ENCODE results near the gene RPL21. TPM values are rescaled to one million over a fixed set of nuclear protein-coding genes. Genes with fewer than 3 reads are reported as not detected.
A peak's percentile ranks its signal among the peaks of the same experiment; 100 is the strongest.

Gene RPL21
- total and polyA plus RNA-seq, 12 donors = 498 to 1,188 (median 598) TPM

- peak in 1 of 2 donors; percentile 33 for DNase-seq
- peaks cover 0 to 60% (median 30%) of the 10 kb centered on the region in 9 donors for H3K4me1 ChIP-seq
- peak; percentile 59 to 82 (median 76) for ATAC-seq
- 25 to 42% methylated on average over 5 of the region's 5 CpGs for WGBS, 2 donors
- no peaks in the 10 kb centered on the region for H3K27me3 ChIP-seq
- peak overlapping the region in 8 of 10 donors; percentile 1 to 71 (median 53) for H3K27ac ChIP-seq
- H3K4me3 ChIP-seq = no peak overlapping the region
- peaks cover 0 to 31% (median 5%) of the 10 kb centered on the region in 9 donors for H3K36me3 ChIP-seq
- no peaks in the 10 kb centered on the region for H3K9me3 ChIP-seq
- no peak for TF ChIP-seq CTCF (IDR thresholded peaks at IDR 0.05)
- intact Hi-C loops (cut with DNase I) = no loop called here
Measured at GRCh38 chr13:27264181-27264580, 12.8 kb downstream of the RPL21 start.

- Histone ChIP-seq H3K27ac (peak overlapping the region in 8 of 10 donors; percentile 1 to 71 (median 53)), H3K27me3 (no peaks in the 10 kb centered on the region), H3K4me1 (peaks cover 0 to 56% (median 30%) of the 10 kb centered on the region in 9 donors), H3K4me3 (no peak overlapping the region), H3K36me3 (peaks cover 0 to 27% (median under 1%) of the 10 kb centered on the region in 9 donors), H3K9me3 (no peaks in the 10 kb centered on the region)
- no peak for TF ChIP-seq CTCF (IDR thresholded peaks at IDR 0.05)
- intact Hi-C loops (cut with DNase I) = no loop called here
- 60 to 75% methylated on average over 1 of the region's 1 CpG for WGBS, 2 donors
- ATAC-seq (no peak), DNase-seq (no peak)
Measured at GRCh38 chr13:27264648-27265047, 13.3 kb downstream of the RPL21 start.

GRCh38 chr13:27266917-27267316, 15.6 kb downstream of the RPL21 start:
- intact Hi-C loops (cut with DNase I) = no loop called here
- Histone ChIP-seq H3K9me3 (no peaks in the 10 kb centered on the region), H3K4me3 (no peak overlapping the region), H3K36me3 (peaks cover 0 to 9% (median 0%) of the 10 kb centered on the region in 9 donors), H3K27me3 (no peaks in the 10 kb centered on the region), H3K4me1 (peaks cover 0 to 57% (median 39%) of the 10 kb centered on the region in 9 donors), H3K27ac (peak overlapping the region in 9 of 10 donors; percentile 14 to 62 (median 49))
- 48 to 56% methylated on average over 2 of the region's 2 CpGs for WGBS, 2 donors
- ATAC-seq = peak in 1 of 8 donors; percentile 16
- DNase-seq = no peak
- no peak for TF ChIP-seq CTCF (IDR thresholded peaks at IDR 0.05)

GRCh38 chr13:27267596-27267995, 16.2 kb downstream of the RPL21 start:
- no peak for TF ChIP-seq CTCF (IDR thresholded peaks at IDR 0.05)
- intact Hi-C loops (cut with DNase I) = no loop called here
- H3K27me3 ChIP-seq = no peaks in the 10 kb centered on the region
- no peak for DNase-seq
- H3K36me3 ChIP-seq = peaks cover 0 to 3% (median 0%) of the 10 kb centered on the region in 9 donors
- no peak overlapping the region for H3K4me3 ChIP-seq
- WGBS, 2 donors = 70 to 75% methylated on average over 2 of the region's 2 CpGs
- H3K4me1 ChIP-seq = peaks cover 0 to 64% (median 40%) of the 10 kb centered on the region in 9 donors
- ATAC-seq = no peak
- peak overlapping the region in 8 of 10 donors; percentile 14 to 62 (median 40) for H3K27ac ChIP-seq
- no peaks in the 10 kb centered on the region for H3K9me3 ChIP-seq
